Rectal smooth muscle tissue (tissue), 1 donor: Measurements from ENCODE around the gene CFAP206.
A peak's percentile ranks its signal among the peaks of the same experiment; 100 is the strongest.

Experiments used
- H3K27ac ChIP-seq: one replicate; pipeline ENCODE4 v1.7.0; 2013; ENCODE audit warnings: low read depth, low read length, inconsistent platforms
- H3K27me3 ChIP-seq: one replicate; pipeline ENCODE4 v1.7.0; 2013; ENCODE audit warnings: low read length; ENCODE audit not compliant: control insufficient read depth, insufficient read depth
- H3K36me3 ChIP-seq: one replicate; pipeline ENCODE4 v1.7.0; 2013; ENCODE audit warnings: low read length; ENCODE audit not compliant: control insufficient read depth, insufficient read depth
- H3K4me1 ChIP-seq: one replicate; pipeline ENCODE4 v1.7.0; 2013; ENCODE audit warnings: low read length; ENCODE audit not compliant: control insufficient read depth, insufficient read depth
- H3K4me3 ChIP-seq: one replicate; pipeline ENCODE4 v1.7.0; 2013; ENCODE audit warnings: low read length
- H3K9ac ChIP-seq: one replicate; pipeline ENCODE4 v1.7.0; 2013; ENCODE audit warnings: low read length

CFAP206 gene

DNA sequence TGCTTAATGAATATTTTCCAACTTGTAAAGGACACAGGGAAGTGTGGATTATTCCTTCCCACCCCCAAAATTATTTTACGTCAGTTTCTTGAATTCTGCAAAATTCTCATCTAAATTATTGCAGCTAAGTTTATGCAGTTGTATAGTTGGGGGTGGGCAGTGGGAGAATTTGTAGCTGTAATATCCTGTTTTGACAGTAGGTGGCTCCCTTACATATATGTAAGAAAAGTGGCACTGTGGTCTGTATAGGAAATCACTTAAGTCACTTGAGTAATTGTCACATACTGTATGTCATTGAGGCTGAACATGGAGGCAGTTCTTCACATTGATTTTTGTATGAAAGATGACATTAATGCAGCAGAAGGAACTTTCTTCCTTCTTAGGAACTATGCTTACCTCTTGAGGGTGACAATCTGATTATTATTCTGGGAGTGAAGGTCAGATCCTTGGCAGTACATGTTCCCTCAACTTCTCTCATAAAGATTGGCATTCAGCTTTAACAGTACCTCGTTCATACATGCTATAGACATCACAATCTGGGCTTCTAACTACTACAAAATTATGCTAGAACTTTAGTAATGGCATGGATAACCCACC, 14.6 kb upstream of the CFAP206 start:
- H3K9ac ChIP-seq = no peak overlapping the region
- no peaks in the 10 kb centered on the region for H3K27me3 ChIP-seq
- H3K4me1 ChIP-seq = no peaks in the 10 kb centered on the region
- no peak overlapping the region for H3K27ac ChIP-seq
- H3K36me3 ChIP-seq = no peaks in the 10 kb centered on the region
- no peak overlapping the region for H3K4me3 ChIP-seq

DNA sequence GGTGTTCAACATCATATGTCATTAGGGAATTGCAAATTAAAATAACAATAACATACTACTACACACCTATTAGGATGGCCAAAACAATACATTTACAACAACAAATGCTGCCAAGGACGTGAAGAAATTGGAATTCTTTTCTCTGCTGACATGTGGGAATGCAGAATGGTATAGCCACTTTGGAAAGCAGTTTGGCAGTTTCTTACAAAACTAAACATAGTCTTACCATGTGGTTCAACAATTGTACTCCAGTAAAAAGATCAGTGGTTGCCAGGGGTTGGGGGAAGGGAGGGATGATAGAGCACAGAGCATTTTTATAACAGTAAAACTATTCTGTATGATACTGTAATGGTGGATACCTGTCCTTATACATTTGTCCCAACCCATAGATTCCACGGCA, 12.3 kb upstream of the CFAP206 start:
- Histone ChIP-seq H3K27ac (no peak overlapping the region), H3K36me3 (no peaks in the 10 kb centered on the region), H3K4me3 (no peak overlapping the region), H3K27me3 (no peaks in the 10 kb centered on the region), H3K4me1 (no peaks in the 10 kb centered on the region), H3K9ac (no peak overlapping the region)

DNA sequence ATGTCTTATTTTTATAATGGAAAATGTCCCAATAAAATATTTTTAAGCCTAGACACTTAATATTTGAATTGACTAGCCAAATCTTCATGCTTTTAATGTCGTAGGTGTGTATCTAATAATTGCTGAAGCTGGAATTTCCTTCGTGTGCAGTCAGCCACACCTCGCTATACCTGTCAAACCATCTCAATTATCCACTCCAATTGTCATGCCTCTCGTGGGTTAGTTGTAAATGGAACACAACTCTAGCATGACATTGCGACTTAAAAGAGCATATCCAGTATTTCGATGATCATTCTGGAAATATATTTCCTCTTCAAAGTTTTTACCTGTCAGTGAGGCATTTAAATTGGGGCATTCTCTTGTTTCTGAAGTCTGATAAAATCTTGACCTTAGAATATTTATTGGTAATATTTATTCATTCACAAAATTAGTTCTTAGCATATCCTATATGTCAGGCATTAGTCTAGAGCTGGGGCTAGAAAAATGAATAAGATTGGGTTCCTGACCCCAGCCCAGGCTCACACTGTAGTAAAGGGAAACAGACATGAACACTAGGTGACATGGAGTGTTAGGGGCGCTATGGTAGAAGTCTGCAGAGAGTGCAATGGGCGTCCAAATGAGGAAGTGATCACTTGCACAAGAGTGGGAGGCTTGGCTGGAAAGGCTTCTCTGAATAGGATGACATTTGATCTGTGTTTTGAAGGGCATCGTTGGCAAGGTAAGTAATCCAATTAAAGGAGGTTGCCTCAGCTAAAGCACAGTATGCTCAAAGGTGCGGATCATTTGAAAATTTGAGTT, 11.0 kb upstream of the CFAP206 start:
- Histone ChIP-seq H3K4me1 (no peaks in the 10 kb centered on the region), H3K9ac (no peak overlapping the region), H3K4me3 (no peak overlapping the region), H3K36me3 (no peaks in the 10 kb centered on the region), H3K27me3 (no peaks in the 10 kb centered on the region), H3K27ac (no peak overlapping the region)

- Histone ChIP-seq H3K4me3 (no peak overlapping the region), H3K27ac (no peak overlapping the region), H3K9ac (no peak overlapping the region), H3K27me3 (no peaks in the 10 kb centered on the region), H3K4me1 (no peaks in the 10 kb centered on the region), H3K36me3 (no peaks in the 10 kb centered on the region)
Measured at GRCh38 chr6:87397656-87398055, 10.1 kb upstream of the CFAP206 start.

DNA sequence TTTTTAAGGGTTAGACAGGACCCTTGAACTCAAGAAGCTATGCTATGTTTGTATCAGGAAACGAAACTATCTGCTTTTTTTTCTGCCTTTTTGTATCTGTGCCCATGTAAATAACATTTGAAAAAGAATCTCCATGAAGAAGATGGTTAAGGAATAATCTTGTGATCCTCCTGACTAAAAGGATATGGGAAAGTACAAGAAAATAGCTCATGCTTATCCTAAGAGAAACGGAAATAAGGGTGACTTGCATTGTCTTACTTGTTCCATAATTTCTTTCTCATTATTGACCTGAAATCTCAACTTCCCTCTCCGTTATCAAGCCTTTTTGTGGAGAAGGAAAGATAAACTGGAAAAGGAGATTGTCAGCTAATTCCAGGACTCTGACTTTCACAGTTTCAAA, 5.9 kb upstream of the CFAP206 start:
- H3K4me3 ChIP-seq = no peak overlapping the region
- H3K27me3 ChIP-seq = no peaks in the 10 kb centered on the region
- H3K27ac ChIP-seq = no peak overlapping the region
- no peak overlapping the region for H3K9ac ChIP-seq
- no peaks in the 10 kb centered on the region for H3K36me3 ChIP-seq
- H3K4me1 ChIP-seq = no peaks in the 10 kb centered on the region

GRCh38 chr6:87407561-87407900, 241 bp upstream of the CFAP206 start:
- no peaks in the 10 kb centered on the region for H3K36me3 ChIP-seq
- H3K27me3 ChIP-seq = no peaks in the 10 kb centered on the region
- H3K27ac ChIP-seq = peak overlapping the region; percentile 72
- H3K9ac ChIP-seq = no peak overlapping the region
- peaks cover 2% of the 10 kb centered on the region for H3K4me1 ChIP-seq
- H3K4me3 ChIP-seq = peak overlapping the region; percentile 95

DNA sequence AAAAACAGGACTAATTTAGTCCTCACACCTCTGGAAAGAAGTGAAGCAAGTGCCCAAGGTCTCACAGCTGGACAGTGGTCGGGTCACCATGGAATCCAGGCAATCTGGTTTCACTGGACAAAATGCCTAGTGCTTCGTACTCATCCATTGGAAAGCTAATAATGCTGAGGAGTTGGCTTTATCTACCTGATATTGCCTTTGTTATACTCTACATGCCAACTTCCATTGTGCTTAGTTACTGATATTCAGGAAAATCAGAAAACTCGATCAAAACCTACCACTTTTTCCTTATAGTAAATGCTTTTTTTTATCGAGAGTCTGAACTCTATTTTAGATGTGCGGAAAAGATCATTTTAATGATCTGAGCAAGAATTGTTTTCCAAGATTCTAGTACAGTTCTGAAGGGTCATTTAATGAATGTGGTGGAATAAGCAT, 966 bp downstream of the CFAP206 start:
- peak overlapping the region; percentile 56 for H3K9ac ChIP-seq
- H3K4me1 ChIP-seq = peaks cover 2% of the 10 kb centered on the region
- no peaks in the 10 kb centered on the region for H3K36me3 ChIP-seq
- peak overlapping the region; percentile 72 for H3K27ac ChIP-seq
- H3K27me3 ChIP-seq = no peaks in the 10 kb centered on the region
- H3K4me3 ChIP-seq = peak overlapping the region; percentile 95

DNA sequence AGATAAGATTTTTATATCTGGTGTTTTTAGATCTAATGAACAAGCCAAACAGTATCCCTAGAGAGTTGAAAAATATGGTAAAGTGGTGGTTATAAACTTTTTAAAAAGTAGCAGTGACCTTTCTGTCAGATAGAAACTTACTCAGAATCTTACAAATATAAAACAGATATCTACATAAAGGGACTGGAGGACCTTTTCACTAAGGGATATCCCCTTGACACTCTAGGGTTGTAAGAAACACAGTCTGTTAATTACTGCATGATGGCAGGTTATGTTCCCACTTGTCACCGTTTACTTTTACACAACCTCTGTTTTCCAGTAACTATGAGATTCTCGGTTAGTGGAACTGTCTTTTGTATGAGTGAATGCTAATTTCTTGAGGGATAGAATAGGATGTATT, 11.5 kb downstream of the CFAP206 start:
- Histone ChIP-seq H3K36me3 (no peaks in the 10 kb centered on the region), H3K27me3 (no peaks in the 10 kb centered on the region), H3K27ac (no peak overlapping the region), H3K9ac (no peak overlapping the region), H3K4me3 (no peak overlapping the region), H3K4me1 (no peaks in the 10 kb centered on the region)

DNA sequence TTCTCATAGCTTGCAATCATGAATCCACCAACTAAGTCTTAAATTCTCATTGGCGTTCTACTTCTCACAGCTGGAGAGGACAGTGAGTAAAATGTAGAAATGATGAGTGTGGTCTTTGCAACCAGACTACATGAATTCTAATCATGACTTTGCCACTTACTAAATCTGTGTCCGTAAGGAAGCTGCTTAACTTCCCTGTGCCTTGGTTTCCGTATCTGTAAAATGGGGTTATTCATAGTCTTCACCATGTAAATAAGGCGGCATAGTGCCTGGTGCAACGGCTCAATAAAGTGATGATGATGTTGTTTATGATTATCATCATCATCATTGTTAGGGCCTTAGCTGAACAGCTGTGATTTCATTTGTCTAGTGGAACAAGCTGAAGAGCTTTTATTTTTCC, 12.6 kb downstream of the CFAP206 start:
- Histone ChIP-seq H3K27me3 (no peaks in the 10 kb centered on the region), H3K36me3 (no peaks in the 10 kb centered on the region), H3K9ac (no peak overlapping the region), H3K4me1 (no peaks in the 10 kb centered on the region), H3K27ac (no peak overlapping the region), H3K4me3 (no peak overlapping the region)

GRCh38 chr6:87421576-87421975, 13.8 kb downstream of the CFAP206 start:
- H3K9ac ChIP-seq = no peak overlapping the region
- H3K4me3 ChIP-seq = no peak overlapping the region

DNA sequence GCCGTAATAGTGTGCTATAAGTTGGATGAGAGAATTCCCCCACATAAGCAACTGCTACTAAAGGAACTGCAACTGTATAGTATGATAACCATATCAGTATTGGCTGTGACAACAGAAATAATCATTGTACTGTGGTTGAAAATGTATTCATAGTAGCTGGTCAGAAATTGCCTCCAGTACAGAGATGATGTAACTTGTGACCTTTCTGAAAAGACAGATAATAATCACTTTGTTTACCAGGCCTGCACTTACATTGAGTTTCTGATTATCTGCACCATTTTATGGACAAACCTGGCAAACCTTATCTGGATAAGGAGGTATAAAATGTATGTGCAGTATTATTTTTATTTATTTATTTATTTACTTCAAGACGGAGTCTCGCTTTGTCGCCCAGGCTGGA, 19.0 kb downstream of the CFAP206 start:
- H3K36me3 ChIP-seq = no peaks in the 10 kb centered on the region
- H3K27ac ChIP-seq = no peak overlapping the region
- no peak overlapping the region for H3K4me3 ChIP-seq
- H3K27me3 ChIP-seq = no peaks in the 10 kb centered on the region
- H3K4me1 ChIP-seq = no peaks in the 10 kb centered on the region
- no peak overlapping the region for H3K9ac ChIP-seq

More at GRCh38 chr6:87421576-87421975, 13.8 kb downstream of the CFAP206 start:
- Histone ChIP-seq H3K4me1 (no peaks in the 10 kb centered on the region), H3K27ac (no peak overlapping the region), H3K36me3 (no peaks in the 10 kb centered on the region), H3K27me3 (no peaks in the 10 kb centered on the region)

DNA sequence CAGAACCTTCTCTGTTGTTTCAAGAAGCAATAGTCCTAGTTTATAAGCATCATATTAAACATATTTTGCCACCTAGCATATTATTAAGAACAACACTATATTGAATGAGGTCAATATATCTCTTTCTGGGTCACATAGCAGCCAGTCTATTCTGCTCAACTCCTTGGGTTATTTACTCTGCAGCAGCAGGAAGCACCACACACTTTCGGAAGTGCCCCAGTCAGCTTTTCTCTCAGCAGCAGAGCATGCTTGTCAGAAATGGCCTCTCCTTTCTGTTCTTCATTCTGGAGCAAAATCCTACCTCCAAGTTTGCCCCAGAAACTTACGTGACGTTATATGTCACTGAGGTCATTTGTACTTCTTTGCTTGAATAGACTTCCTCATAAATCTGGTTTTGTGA, 22.7 kb downstream of the CFAP206 start:
- Histone ChIP-seq H3K27ac (no peak overlapping the region), H3K4me3 (no peak overlapping the region), H3K27me3 (no peaks in the 10 kb centered on the region), H3K9ac (no peak overlapping the region), H3K36me3 (no peaks in the 10 kb centered on the region), H3K4me1 (no peaks in the 10 kb centered on the region)

DNA sequence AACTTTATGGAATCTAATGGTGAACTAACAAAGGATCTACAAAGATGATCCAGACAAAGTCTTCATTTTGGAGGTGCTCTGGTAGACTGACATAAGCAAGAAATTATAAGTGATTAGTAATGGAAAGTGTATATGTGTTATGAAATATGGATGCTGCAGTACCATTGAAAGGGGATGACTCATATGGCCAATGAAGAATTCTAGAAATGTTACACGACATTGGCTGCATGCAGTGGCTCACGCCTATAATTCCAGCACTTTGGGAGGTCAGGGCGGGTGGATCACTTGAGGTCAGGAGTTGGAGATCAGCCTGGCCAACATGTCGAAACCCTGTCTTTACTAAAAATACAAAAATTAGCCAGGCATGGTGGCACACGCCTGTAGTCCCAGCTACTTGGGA, 23.5 kb downstream of the CFAP206 start:
- Histone ChIP-seq H3K36me3 (no peaks in the 10 kb centered on the region), H3K27ac (no peak overlapping the region), H3K4me3 (no peak overlapping the region), H3K9ac (no peak overlapping the region), H3K27me3 (no peaks in the 10 kb centered on the region), H3K4me1 (no peaks in the 10 kb centered on the region)
